Stimulated activated CD4-positive, alpha-beta T cell treated with anti-CD3 and anti-CD28 coated beads, Interleukin-2, amount 100 ng/mL, for 48 hours (primary cell): Measurements from ENCODE around the gene NUDT16.

ENCODE experiments used
- DNase-seq, 2 donors: peaks; one replicate each; pipeline ENCODE4 v3.0.0-alpha.2; 2020

NUDT16 gene

GRCh38 chr3:131386429-131387165 is 5.0 kb downstream of the NUDT16 start:
- no peak for DNase-seq

GRCh38 chr3:131387796-131388489 is 6.4 kb downstream of the NUDT16 start:
- DNase-seq: no peak

GRCh38 chr3:131388490-131388799 is 6.9 kb downstream of the NUDT16 start:
- no peak for DNase-seq

GRCh38 chr3:131390331-131390730 is 8.8 kb downstream of the NUDT16 start:
- no peak for DNase-seq

GRCh38 chr3:131393051-131393450 is 11.5 kb downstream of the NUDT16 start:
- DNase-seq: no peak

GRCh38 chr3:131393868-131394267 is 12.3 kb downstream of the NUDT16 start:
- DNase-seq: no peak

GRCh38 chr3:131394400-131394799 is 12.8 kb downstream of the NUDT16 start:
- no peak for DNase-seq

- DNase-seq: no peak
Observed at GRCh38 chr3:131396170-131396569, 14.6 kb downstream of the NUDT16 start.

- DNase-seq: no peak
Observed at GRCh38 chr3:131397889-131398288, 16.3 kb downstream of the NUDT16 start.

- DNase-seq: no peak
Observed at GRCh38 chr3:131401978-131402377, 20.4 kb downstream of the NUDT16 start.

GRCh38 chr3:131402391-131403039 is 20.9 kb downstream of the NUDT16 start:
- DNase-seq: no peak

- DNase-seq: no peak
Observed at GRCh38 chr3:131403216-131403895, 21.8 kb downstream of the NUDT16 start.

GRCh38 chr3:131405411-131405810 is 23.8 kb downstream of the NUDT16 start:
- DNase-seq: no peak

GRCh38 chr3:131406274-131406673 is 24.7 kb downstream of the NUDT16 start:
- no peak for DNase-seq

GRCh38 chr3:131417751-131418150 is 36.2 kb downstream of the NUDT16 start:
- no peak for DNase-seq

- DNase-seq: no peak
Observed at GRCh38 chr3:131421301-131421700, 39.7 kb downstream of the NUDT16 start.

GRCh38 chr3:131421957-131422498 is 40.5 kb downstream of the NUDT16 start:
- no peak for DNase-seq

- DNase-seq: no peak
Observed at GRCh38 chr3:131427226-131427625, 45.7 kb downstream of the NUDT16 start.

- no peak for DNase-seq
Observed at GRCh38 chr3:131431754-131432153, 50.2 kb downstream of the NUDT16 start.

GRCh38 chr3:131432441-131432840 is 50.9 kb downstream of the NUDT16 start:
- DNase-seq: no peak

GRCh38 chr3:131435000-131435399 is 53.4 kb downstream of the NUDT16 start:
- no peak for DNase-seq
